ENCODE results near the gene VPS25.
"Not testable (repeated sequence)": the region's sequence is repeated elsewhere in the genome, so short reads cannot be mapped to it uniquely, and the experiment has no call there.

Gene VPS25

DNA sequence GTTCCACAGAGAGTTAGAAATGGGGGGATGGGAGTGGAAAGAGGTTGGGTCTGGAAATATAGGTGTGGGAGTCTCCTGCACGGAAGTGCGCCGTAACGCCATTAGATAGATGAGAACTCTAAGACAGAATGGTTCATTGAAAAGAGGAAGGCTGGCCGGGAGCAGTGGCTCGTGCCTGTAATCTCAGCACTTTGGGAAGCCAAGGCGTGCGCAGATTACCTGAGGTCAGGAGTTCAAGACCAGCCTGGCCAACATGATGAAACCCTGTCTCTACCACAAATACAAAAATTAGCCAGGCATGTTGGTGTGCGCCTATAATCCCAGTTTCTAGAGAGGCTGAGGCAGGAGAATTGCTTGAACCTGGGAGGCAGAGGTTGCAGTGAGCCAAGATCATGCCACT lies 5.2 kb upstream of the VPS25 start:
- DNase-seq (ENCODE audit: low read depth in 2 of 2) = not testable (repeated sequence)

DNA sequence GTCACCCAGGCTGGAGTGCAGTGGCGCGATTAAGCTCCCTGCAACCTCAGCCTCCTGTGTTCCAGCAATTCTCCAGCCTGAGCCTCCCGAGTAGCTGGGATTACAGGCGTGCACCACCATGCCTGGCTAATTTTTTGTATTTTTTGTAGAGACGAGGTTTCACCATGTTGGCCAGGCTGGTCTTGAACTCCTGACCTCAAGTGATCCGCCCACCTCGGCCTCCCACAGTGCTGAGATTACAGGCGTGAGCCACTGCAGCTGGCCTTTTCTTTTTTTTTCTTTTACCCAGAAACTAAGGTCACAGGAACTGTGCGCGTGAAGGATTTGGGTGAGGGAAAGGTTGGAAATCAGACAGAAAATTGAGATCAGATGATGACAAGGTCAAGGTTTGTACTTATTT lies 3.3 kb upstream of the VPS25 start:
- DNase-seq (ENCODE audit: low read depth in 2 of 2) = not testable (repeated sequence)

DNA sequence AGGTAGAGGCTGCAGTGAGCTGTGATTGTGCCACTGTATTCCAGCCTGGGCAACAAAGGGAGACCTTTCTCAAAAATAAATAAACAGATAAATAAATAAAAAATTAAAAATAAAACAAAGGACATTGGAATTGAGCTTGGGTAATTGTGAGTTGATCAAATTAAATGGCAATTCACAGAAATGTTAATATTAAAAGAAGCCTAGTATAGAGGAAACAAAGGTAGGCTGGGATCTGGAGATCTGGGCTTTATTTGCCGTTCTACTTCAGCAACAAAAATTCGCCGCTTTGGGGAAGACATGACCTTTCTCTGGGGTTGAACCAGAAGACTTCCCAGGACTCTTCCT lies 332 bp upstream of the VPS25 start:
- no peak for DNase-seq (ENCODE audit: low read depth in 2 of 2)

DNA sequence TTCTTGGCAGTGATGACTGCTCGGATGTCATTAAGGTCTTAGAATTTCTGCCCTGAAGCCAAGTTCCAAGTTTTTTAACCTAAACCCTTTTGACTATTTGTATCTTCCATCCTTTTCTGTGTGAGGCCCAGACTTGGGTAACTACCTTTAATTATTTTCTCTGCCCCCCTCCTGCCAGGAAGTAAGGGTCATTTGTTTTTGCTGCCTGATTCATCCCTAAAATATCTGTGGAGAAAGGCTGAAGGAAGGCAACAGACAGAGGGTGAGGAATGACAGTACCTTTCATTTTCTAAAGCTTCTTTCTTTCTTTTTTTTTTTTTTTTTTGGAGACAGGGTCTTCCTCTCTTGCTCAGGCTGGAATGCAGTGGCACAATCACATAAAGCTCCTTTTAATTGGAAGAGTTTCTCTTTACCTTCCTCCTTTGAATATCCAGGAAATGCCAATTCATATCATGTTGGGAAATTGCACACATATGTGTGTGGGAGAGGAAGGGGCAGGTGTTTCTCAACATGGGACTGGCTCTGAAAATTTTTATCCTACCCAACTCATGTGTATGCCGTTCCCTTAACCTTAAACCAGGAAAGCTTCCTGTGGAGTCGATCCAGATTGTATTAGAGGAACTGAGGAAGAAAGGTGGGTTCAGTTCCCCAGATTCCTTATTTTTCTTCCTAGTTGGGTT lies 957 bp downstream of the VPS25 start:
- no peak for DNase-seq (ENCODE audit: low read depth in 2 of 2)

DNA sequence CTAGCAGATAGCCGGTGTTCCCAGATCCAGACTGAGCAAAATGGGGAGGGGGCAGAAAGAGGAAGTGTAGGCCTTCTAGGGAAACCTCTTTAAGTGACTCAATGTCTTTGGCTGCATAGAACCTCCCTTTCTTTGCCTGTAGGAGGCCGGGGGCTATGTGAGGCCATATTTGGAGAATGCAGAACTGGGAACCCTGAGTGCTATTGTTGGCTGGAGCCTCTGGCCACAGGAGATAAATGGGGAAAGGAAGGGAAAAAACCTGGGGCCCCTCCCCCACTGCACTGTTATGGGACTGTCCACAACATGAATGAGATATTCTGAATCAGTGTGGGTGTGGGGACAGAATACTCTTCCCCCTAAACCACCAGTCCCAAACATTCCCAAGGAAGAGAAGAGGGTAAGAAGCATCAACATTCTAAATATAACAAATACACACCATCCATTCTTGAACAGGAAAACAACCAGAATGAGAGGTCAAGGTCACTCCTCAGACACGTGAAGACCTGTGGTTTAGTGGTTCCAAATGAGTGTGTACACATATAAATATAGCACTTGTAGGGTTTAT lies 2.4 kb downstream of the VPS25 start:
- no peak for DNase-seq (ENCODE audit: low read depth in 2 of 2)

DNA sequence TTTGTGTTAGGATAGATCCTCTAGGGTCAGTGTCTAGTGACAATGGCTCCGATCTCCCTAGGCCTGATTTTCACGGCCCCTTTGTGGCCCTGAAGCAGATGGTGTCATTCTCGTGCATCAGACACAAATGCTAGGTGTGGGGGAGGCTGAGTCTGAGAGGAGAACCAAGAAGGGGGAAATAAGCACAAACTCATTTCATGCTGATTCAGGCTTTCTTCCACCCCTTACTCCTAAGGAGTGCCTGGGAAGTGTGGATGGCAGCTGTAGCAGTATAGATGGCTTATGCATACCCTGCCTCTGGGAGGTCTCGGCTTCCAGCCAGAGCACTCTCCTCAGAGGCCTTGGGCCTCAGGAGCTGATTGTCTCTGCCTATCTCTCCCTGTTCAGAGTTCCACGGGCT lies 5.3 kb downstream of the VPS25 start:
- DNase-seq (ENCODE audit: low read depth in 2 of 2) = no peak

DNA sequence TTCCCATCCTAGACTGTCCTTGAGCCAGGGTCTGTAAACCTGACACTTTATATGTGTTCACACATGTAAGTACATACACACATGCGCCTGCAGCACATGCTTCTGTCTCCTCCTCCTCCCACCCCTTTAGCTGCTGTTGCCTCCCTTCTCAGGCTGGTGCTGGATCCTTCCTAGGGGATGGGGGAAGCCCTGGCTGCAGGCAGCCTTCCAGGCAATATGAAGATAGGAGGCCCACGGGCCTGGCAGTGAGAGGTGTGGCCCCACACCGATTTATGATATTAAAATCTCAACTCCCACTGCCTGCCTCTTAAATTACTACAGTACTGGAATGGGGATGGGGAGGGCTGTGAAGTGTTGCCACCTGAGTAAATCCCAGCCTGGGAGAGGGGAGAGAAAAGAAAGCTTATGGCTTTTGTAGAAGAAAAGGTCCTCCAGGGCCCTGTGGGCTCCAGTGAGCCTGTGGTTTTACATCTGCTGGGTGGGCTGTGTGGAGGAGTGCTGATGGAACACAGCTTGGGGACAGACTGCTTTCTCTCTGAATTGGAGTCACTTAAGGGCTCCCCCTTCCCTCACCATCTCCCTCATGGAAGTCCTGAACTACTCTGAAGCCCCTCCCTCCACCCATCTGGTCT lies 6.2 kb downstream of the VPS25 start:
- DNase-seq (ENCODE audit: low read depth in 2 of 2) = no peak

DNA sequence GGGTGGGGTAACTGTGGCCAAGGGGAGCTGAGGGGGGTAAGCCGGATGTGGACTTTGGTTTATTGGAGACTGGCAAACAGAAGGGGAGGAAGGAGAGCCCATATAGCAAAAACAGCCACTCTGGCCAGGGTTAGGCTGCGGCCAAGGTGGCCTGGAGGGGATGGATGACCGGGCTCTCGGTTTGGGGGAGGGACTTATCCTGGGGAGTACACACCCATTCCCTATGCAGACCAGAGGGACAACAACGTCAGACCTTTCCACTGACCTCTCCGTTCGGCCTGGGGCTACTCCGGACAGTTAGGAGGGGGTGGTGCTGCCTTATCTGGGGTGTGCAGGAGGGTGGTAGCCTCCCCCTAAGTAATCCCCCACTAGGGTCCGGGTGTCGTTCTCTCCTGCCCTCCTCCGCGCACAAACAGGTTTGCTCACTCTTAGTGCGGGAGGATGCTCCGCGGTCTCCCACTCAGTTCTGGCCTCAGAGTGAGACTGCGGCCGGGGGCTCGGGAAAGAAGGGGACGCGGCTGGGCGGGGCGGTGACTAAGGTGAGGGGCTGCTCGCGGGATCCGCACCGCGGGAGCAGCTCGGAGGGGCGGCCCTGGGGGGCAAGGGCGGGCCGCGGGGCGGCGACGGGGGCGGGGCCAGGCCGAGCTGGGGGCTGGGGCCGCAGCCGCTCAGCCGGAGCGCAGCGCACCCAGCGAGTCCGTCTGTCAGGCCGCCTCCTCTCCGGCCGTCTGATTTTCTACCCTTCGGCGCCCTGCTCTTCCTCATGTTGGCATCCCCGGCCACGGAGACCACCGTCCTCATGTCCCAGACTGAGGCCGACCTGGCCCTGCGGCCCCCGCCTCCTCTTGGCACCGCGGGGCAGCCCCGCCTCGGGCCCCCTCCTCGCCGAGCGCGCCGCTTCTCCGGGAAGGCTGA lies 6.9 kb downstream of the VPS25 start, which contains the start of gene WNK4:
Gene WNK4, plus strand, starts transcription at position 675 of the 915 bp plus-strand sequence. Its CDS starts 89 bp downstream, at position 764.
- DNase-seq (ENCODE audit: low read depth in 2 of 2) = no peak

DNA sequence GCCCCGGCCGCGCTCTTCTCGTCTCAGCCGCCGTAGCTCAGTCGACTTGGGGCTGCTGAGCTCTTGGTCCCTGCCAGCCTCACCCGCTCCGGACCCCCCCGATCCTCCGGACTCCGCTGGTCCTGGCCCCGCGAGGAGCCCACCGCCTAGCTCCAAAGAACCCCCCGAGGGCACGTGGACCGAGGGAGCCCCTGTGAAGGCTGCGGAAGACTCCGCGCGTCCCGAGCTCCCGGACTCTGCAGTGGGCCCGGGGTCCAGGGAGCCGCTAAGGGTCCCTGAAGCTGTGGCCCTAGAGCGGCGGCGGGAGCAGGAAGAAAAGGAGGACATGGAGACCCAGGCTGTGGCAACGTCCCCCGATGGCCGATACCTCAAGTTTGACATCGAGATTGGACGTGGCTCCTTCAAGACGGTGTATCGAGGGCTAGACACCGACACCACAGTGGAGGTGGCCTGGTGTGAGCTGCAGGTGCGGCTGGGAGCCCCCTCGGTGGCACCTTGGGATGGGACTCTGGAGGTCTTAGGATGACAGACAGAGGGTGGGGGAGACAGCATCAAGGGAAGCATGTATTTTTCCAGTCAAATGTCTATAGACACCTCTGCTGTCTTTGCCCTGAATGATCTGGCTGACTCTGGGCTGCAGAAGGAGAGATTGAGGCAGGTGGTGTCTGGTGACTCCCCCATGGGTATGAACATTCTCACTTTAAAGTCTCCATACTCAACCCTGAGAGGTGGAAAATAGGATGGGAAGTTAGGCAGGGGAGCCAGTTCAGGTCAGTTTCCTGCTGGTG lies 7.8 kb downstream of the VPS25 start:
- DNase-seq (ENCODE audit: low read depth in 2 of 2) = no peak

DNA sequence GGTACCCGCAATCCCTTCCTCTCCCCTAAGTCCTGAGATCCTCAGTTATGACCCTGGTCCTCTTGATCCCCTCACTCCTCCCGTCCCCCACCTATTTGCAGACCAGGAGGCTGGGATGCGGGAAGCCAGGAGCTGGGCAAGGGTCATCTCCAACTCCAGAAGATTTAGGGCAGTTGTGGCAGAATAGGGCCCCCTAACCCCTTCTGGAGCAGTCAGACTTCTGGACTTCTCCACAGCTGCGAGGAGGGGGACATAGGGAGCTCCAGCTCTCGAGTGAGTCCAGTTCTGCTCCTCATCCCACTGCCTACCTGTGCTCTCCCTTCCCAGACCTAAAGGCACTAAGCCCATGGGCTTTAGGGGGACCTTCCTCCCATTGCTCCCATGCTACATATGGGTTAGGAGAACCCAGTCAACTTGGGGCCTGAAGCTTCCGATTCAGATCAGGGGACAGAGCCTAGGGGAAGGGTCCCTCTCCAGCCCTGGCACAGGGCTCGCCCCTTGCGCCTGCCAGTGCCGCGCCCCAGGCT lies 8.5 kb downstream of the VPS25 start:
- no peak for DNase-seq (ENCODE audit: low read depth in 2 of 2)

DNA sequence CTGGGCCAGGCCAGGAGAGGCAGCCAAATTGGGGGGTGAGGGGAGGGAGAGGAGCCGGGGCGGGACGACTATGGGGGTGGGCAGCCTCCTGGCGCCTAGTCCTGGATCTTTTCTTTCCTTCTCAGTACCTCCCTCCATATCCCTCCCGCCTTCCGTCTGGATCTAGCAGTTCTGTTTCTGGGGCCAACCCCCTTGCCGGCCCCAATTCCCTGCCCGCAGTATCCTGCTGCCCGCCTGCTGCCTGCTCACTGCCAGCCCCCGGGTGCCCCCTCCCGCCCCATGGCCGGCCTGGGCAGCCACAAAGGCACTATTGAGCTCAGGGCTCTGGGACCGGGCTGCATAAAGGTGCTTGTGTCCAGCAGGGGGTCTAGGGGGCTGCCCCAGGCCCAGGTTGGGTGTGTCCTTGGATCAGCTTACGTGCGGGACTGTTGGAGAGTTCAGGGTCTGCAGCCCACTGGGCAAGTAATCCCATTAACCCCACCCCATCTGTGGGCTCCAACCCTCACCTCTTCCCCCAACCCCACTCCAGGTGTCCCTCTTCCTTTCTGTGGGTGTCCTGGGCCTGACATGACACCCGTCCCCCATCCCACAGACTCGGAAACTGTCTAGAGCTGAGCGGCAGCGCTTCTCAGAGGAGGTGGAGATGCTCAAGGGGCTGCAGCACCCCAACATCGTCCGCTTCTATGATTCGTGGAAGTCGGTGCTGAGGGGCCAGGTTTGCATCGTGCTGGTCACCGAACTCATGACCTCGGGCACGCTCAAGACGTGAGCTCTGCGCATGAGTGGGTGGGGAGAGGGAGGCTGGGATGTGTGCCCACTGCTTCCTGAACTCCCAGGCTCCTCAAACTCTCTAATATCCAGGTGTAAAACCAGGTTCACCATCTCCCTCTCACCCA lies 9.2 kb downstream of the VPS25 start:
- no peak for DNase-seq (ENCODE audit: low read depth in 2 of 2)

DNA sequence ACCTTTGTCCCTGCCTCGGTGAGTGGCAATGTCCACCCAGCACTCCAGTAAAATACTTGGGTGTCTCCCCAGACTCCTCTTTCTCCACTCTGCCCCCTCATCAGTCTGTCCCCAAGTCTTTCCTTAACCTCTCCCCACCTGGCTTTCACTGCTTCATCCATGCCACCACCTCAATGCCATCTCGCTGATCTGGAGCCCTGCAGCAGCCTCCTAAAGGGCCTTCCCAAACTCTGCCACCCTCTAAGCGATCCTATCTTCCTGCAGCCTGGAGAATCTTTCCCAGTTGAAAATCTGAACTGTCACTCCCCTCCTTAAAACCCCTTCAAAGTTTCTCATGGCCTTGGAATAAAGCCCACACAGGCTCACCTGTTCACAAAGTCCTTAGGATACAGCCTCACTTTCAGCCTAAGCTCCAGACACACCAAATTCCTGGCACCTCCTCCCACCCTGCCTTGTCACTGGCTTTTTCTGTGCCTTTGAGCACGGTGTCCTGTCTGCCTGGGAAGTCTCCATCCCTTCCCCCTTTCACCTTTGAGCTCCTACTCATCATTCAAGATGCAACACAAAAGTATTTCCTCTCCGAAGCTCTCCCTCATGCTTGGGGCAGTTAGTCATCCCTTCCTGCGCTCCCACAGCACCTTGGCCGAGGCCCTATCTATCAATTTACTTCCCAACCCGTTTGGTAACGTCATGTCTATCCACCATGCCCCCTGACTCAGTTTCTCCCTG lies 10.0 kb downstream of the VPS25 start:
- DNase-seq (ENCODE audit: low read depth in 2 of 2) = peak; percentile 40 to 42

DNA sequence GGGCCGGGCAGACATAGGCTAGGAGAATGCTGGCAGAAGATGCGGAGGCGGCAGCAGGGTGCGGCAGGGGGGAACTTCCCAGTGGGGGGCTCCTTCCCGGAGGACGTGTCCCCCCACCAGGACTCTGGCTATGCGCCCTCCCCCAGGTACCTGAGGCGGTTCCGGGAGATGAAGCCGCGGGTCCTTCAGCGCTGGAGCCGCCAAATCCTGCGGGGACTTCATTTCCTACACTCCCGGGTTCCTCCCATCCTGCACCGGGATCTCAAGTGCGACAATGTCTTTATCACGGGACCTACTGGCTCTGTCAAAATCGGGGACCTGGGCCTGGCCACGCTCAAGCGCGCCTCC lies 10.5 kb downstream of the VPS25 start:
- DNase-seq (ENCODE audit: low read depth in 2 of 2) = no peak

DNA sequence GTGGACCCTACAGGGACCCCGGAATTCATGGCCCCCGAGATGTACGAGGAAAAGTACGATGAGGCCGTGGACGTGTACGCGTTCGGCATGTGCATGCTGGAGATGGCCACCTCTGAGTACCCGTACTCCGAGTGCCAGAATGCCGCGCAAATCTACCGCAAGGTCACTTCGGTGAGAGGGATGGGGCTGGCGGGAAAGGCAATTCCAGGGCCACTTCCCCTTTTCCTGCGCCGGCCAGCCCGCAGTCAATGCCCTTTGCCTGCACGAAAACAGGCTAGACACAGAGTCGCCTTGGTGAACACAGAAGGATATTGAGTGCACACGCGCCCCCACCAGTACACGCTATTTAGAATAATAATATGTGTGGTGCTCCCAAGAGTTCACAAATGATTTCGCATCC lies 11.2 kb downstream of the VPS25 start:
- no peak for DNase-seq (ENCODE audit: low read depth in 2 of 2)

DNA sequence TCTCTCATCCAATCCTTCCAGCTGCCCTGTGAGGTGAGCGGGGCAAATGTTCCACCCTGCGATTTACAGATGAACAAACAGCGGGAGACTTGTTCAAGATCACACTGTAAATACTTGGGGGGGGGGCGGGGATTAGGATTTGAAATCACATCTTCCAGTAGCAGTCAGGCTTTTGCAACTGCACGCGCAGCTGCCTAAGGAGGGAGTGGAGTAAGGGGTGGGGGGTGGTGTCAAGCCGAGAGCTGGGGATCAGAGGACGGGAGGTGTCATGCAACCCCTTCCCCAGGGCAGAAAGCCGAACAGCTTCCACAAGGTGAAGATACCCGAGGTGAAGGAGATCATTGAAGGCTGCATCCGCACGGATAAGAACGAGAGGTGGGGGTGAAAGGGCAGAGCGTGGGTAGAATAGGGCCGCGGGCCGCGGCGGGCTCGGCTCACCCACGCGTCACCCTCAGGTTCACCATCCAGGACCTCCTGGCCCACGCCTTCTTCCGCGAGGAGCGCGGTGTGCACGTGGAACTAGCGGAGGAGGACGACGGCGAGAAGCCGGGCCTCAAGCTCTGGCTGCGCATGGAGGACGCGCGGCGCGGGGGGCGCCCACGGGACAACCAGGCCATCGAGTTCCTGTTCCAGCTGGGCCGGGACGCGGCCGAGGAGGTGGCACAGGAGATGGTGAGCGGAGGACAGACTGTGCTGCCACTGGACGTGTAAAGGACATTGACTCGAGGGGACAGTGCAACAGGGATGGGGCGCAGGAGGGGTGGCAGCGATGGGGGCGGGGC lies 11.8 kb downstream of the VPS25 start:
- no peak for DNase-seq (ENCODE audit: low read depth in 2 of 2)

DNA sequence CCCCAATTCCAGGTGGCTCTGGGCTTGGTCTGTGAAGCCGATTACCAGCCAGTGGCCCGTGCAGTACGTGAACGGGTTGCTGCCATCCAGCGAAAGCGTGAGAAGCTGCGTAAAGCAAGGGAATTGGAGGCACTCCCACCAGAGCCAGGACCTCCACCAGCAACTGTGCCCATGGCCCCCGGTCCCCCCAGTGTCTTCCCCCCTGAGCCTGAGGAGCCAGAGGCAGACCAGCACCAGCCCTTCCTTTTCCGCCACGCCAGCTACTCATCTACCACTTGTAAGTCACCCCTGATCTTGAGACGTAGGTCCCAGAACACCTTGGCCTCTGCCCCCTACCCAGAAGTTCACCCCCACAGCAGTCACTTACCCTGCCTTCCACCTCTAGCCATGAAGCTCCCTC lies 14.0 kb downstream of the VPS25 start:
- DNase-seq (ENCODE audit: low read depth in 2 of 2) = no peak

DNA sequence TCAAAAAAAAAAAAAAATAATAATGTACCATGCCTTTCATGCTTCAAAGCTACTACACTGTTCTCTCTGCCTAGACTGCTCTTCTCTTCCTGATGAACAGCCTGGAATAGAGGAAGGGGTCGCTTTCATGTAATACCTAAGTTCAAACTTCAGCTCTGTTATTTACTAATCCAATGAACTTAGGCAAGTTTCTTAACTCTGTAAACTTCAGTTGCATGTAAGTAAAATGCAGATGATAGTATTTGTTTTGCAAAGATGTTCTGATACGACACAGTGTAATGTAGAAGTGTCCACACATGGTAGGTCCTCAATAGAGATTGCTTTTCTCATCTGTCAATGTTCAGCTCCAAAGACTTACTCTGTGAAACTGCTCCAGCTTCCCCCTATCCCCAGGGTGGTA lies 18.7 kb downstream of the VPS25 start:
- no peak for DNase-seq (ENCODE audit: low read depth in 2 of 2)

DNA sequence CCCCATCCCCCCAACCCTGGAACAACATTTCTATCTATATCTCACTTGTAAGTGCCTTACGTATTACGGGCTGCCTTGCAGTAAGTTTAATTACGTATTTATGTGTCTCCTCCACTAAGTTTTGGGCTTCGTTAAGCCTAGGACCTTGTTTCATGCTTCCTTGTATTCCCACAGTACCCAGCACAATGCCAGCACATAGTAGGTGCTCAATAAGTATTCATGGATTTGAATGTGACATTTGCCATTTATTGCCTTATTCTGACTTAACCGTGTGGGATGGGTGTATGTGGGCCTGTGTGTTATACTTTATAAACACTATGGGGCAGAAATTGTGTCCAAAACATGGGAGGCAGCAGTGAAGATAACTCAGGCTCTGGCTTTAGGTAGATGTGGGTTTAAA lies 19.3 kb downstream of the VPS25 start:
- no peak for DNase-seq (ENCODE audit: low read depth in 2 of 2)

DNA sequence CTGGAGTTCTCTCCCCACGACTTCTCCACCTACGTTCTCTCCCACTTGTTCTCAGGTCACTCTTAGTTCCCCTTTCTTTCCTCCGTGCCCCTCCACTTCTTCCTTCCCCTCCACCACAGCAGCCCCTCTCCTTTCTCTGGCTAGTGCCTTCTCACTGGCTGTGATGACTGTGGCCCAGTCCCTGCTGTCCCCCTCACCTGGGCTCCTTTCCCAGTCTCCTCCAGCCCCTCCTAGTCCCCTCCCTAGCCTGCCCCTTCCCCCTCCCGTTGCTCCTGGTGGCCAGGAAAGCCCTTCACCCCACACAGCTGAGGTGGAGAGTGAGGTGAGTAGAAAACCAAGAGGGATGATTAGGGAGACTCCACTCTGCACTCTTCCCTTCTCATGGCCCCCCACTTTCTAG lies 21.8 kb downstream of the VPS25 start:
- DNase-seq (ENCODE audit: low read depth in 2 of 2) = no peak
